NAMALWA (cell line): ENCODE data around the gene NETO2.

ENCODE experiments used
- DNase-seq: peaks from one replicate; pipeline ENCODE4 v3.0.0-alpha.2; 2015; ENCODE audit warnings: low spot score

Gene NETO2

GRCh38 chr16:47045459-47045858, 98.3 kb downstream of the NETO2 start:
- DNase-seq = no peak

- no peak for DNase-seq
These were observed 98.7 kb downstream of the NETO2 start for GRCh38 chr16:47045023-47045422.

- no peak for DNase-seq
These were observed 99.6 kb downstream of the NETO2 start for GRCh38 chr16:47043970-47044684.

GRCh38 chr16:47043200-47043599, 100.5 kb downstream of the NETO2 start:
- DNase-seq = no peak

- peak; percentile 86 for DNase-seq
These were observed 105.8 kb downstream of the NETO2 start for GRCh38 chr16:47037746-47038458.

- peak; percentile 21 for DNase-seq
These were observed 106.4 kb downstream of the NETO2 start for GRCh38 chr16:47037396-47037745.

- DNase-seq = peak; percentile 24
These were observed 107.5 kb downstream of the NETO2 start for GRCh38 chr16:47036201-47036600.

GRCh38 chr16:47035436-47035835, 108.3 kb downstream of the NETO2 start:
- DNase-seq = no peak

GRCh38 chr16:47034455-47034854, 109.3 kb downstream of the NETO2 start:
- DNase-seq = no peak

GRCh38 chr16:47033176-47033575, 110.6 kb downstream of the NETO2 start:
- no peak for DNase-seq

GRCh38 chr16:47029724-47030123, 114.0 kb downstream of the NETO2 start:
- DNase-seq = no peak

- DNase-seq = no peak
These were observed 114.9 kb downstream of the NETO2 start for GRCh38 chr16:47028767-47029377.
